T-helper 2 cell (primary cell): ENCODE results near the gene C7orf57.

ENCODE experiments used
- DNase-seq, 5 experiments: peaks; one replicate each; pipeline versions ENCODE4 v3.0.0 to v3.0.0-alpha.2; 2012 to 2022

C7orf57 gene

DNA sequence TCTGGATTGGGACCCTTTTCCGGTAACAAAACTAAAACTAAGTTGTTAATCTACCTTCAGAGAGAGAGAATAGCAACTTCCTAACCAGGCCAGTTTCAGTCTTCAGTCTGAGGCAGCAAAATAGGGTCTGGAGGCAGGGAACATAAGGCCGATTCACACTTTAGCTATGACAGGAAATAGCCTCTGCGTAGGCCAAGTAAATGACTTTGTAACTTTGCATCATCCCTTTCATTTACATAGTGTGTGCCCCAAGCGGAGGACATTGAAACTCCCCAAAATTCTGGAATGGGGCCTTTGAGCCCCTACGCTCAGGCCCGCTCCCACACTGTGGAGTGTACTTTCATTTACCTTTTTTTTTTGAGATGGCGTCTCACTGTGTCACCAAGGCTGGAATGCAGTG is 52.0 kb downstream of the C7orf57 start:
- DNase-seq, result peak in 2 of 5 experiments; percentile 17 to 56

DNA sequence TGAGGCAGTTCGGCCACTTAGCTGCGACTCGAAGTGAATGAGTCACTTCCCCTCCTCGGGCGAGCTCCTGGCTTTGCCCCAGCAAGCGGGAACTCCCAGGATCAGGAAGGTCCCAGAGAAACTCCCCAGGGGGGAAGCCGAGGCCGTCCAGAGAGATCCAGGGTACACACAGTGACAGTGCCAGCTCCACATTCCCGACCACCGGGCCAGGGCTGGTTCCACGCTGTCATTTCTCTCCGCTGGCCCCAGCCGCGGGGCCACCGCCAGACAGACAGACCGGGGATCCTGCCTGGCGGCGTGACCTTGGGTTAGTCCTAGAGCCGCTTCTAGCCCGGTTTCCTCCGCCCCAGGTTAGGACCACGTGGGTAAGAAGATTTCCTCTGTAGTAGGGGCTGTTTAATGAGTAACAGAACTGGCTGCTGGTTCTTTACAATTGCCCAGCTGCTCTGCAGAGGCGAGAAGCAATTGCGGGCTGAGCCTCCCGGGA is 53.3 kb downstream of the C7orf57 start:
- DNase-seq, result peak in 1 of 5 experiments; percentile 87

DNA sequence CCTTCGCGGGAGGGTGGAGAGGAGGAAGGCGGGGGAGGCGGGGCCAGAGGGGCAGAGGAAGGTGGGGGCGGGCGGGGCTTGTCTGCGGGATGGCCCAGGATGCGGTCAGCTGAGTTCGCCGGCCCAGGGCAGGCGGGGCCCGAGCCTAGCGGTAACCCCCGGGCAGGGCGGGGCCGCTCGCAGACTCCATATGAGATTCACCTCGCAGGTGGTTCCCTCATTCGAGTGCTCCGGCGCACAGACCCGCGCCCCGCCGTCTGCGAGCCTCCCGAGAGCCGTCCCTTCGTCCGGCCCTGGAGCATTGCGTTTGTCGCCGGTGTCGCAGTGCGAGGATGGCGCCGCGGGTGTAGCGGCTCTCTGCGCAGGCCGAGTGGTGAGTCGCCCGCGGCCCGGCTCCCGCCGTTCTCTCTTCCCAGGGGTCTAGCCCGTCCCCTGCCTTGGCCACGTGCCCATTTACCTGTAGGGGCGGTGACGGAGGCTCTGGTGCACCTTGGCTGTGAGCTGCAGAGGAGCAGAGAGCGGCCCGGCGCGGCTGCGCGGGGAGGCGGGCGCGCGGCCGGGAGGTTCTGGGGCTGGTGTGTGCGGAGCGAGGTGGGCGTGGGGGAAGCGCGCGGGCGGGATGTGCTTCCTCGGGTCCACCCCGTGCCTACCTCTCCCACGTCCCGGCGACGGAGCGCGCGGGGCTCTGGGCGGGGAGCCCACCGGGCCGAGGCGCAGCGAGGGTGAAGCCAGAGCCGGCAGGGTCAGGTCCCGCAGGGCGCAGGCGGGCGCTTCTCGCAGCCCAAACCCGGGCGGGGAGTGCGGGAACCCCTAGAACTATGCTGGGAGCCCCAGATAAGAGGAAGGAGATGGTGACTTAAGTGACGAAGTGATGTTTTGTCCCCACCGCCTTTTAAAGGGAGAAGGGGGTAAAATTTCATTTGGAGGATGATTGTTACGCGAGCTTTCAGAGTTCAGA is 54.0 kb downstream of the C7orf57 start, which contains the start of gene UPP1:
UPP1 (plus strand) TSS at position 220 of the 958 bp plus-strand sequence. CDS start 5,519 bp downstream, outside the sequence.
- peak in 4 of 5 experiments; percentile 70 to 93 (median 82) for DNase-seq

DNA sequence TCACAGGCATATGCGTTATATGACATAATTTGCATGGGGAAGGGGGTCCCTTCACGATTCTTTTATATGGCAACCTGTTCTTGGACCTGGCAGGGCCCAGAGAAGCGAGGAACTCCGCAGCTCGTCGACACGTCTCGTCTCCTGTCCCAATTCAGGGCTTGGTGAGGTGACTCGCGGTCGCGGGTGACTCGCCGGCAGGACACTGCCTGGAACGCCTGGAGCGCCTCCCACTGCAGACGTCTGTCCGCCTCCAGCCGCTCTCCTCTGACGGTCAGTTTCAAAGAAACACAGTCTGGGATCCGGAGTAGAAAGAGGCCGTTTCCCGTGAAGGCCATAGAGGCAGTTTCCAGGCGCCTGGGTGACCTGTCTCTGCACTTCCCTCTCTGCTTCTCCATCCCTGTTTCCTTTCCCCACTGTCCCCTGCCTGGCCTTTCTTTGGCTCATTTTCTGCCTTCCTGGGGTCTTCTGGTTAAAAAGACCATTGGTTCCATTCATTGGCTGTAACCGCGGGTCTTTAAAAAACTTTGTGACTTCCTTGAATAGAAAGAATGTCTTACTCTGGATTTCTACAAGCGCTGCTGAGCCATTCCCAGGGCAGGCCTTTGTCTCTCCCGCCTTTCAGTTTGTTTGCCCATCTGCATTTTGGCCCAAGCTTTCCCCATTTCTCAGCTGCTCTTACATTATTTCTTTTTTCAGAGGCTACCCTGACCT is 54.9 kb downstream of the C7orf57 start:
- no peak for DNase-seq

DNA sequence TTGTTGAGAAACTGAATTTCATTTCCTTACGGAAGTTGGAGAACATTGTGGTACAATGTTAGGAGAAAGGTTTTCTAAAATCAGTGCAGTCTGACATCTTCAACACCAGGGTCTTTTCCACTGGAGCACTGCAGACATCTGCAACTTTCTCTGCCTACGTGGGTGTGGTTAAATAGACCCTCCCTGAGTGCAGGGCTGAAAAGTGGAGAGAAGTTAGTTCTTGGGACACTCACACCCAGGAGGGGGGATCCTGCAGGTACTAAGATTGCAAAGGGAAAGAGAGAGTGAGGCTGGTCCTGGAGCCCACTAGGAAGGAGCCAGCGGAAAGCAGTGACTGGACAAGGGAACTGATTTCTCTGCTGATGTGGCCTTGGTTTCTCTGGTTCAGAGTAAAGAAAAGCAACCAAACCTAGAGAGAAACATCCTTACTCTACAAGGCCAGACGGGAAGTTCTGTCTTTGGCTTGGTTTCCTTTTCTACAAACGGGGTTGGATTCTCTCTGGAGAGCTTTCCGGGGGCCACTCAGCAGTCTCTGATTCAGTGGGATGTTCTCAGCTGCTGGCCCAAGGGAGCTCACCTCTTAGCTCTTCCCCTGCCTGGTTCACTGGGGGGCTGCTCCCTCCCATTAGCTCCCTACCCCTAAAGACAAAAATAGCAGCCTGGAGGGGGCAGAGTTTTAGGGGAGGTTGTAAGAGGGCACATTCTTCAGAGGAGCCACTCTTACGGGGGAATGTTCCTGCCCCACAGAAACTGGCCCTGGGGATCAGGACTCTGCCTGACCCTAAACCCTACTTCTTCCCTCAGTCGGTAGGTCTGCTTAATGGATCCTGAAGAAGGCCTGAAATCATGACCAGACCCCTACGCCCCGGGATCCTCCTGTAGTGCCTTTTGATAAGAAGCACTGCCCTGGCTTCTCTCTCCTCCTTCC is 56.4 kb downstream of the C7orf57 start:
- DNase-seq, result no peak

DNA sequence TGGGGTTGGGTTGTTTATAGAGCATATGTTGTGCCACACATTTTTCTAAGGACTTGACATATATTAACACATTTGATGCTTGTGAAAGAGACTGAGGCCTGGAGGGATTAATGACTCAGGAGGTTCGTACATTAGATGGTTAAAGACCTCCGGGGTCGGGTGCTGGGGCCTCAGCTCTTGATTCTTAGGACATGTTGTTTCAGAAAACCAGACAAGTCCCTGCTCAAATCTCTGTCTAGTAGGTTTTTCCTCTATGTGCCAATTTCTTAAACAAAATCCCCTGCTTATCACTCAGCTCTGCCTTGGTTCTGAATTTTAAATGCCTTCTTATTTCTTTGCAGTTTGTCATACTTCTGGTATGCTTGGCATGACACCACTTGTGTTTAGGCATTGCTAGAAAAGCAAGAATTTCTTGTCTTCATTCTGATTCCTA is 59.5 kb downstream of the C7orf57 start:
- no peak for DNase-seq

DNA sequence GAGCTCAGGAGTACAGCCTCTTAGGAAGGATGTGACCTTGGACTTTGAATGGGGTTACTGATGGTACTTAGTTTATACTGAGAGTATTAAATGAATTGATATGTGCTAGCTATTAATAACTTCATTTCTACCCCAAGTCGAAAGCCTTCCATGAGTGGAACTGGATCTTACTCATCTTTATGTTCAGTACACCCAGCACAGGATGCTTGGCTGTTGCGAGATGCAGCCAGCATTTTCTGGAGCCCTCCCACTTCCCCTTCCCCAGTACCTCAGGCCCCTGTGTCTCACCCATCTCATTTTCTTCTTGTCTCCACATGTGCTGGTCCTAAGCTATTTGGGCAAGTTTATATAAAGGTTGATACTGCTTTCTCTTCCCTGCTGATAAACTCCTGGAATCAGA is 60.9 kb downstream of the C7orf57 start:
- peak in 1 of 5 experiments; percentile 46 for DNase-seq

DNA sequence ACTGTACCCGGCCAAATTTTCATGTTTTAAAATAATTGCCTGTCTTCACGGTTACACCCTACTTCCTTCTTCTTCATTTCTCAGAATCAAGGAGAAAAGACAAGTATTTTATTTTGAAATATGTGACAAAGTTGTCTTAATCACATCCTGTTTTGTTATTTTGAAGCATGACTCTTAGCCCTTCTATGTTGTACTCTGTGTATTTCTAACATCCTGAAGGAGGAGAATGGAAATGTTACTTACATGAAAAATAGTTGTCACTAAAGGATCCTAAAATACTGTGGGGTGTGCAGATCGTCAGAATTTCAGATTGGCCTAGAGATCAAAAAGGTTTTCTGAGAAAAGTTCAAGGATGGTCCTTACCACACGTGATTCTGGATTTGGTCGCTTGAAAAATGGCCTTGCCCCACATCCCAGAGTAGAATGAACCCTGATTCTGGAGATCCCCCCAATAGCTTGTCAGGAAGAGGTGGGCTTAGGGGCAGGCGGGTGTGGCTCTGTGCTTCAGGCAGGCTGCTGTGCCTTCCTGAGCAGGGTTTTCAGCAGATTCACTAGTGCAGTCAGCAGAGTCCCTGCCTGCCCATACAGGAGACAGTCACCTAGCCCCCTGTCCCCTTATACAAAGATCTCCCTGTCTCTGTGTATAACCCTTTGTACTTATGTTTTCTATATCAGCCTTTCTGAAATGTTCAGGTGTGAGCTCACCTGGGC is 62.3 kb downstream of the C7orf57 start:
- peak in 2 of 5 experiments; percentile 16 to 37 for DNase-seq

DNA sequence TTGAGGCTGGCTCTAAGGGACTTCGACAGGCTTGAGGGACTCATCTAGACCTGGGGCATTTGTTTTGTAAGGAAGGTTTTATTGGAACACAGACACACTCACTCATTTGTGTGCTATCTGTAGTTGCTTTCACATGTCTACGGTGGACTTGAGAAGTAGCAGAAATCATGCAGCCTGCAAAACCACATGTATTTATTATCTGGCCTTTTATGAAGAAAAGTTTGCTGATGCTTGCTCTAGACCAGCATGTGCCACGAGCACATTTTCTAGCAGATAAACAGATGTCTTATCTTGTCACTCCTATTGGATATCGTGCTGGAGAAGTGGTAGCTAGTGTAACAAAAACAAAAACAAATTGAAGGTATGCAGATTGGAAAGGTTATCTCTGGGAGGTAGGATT is 63.5 kb downstream of the C7orf57 start:
- no peak for DNase-seq

DNA sequence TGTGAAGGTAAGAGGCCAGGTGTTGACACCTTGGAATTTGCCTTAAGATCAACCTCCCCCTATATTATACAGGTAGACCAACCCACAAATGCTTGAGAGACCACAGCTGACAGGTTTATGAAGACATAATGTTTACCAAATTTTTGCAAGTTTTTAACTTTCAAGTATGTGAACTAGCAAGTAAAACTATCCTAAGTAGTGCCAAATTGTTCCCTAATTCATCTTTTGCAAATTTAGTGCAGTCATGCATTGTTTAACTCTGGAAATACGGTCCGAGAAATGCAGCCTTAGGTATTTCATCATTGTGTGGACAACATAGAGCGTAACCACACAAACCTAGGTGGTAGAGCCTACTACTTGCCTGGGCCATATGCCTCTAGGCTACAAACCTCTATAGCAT is 64.4 kb downstream of the C7orf57 start:
- DNase-seq, result no peak

DNA sequence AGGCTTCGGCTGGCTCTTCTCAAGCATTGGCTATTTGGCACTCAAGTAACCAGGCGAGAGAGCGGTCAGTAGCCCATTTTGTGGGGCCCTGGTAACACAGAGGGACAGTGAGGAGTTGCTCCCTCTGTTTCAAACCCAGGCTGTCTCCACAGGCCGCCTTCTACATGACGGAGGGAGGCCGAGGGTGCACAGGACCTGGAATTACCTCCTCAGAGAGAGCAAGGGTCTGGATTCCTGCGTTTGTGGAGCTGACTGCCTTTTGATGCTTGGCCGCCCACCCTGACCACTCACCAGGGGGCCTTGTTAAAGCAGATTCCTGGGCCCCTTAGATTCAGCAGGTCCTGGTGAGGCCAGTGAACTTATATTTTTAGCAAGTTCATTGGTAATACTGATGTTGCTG is 66.0 kb downstream of the C7orf57 start:
- DNase-seq, result no peak

DNA sequence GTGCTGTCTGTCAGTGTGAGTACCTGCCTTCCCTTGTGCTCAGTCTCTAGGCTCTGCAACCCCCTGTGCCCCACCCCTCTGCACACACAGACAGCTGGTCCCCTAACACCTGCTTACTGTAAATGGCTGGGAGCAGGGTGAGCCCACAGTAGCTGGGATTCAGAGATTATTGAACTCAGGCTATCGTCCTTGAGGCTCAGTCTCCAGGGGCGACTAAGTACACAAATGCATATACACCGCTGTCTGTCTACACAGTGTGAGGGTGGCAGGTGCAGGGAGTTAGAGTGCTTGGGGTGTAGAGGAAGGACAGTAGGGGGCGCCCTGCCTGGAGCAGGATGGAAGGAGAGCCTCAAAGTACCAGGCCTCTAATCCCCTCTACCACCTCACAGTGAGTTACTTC is 66.6 kb downstream of the C7orf57 start:
- DNase-seq, result peak in 1 of 5 experiments; percentile 37

DNA sequence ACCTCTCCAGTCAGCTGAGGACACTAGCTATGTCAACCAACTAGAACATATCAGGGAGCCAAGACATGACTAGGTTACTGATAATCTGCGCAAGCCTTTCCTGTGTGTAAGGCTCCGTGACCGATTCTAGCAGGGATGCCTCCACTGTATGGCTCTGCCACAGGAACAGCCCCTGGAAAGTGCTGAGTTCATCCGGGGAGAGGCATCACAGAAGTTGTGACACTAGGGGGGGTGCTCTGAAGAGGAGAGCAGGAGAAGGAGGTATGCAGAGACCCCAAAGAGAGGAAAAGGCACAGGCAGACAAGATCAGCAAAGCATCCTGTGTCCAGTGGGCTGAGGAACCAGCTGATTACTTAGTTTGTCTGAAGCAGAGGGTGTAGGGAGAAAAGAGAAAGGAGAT is 67.2 kb downstream of the C7orf57 start:
- DNase-seq, result no peak

DNA sequence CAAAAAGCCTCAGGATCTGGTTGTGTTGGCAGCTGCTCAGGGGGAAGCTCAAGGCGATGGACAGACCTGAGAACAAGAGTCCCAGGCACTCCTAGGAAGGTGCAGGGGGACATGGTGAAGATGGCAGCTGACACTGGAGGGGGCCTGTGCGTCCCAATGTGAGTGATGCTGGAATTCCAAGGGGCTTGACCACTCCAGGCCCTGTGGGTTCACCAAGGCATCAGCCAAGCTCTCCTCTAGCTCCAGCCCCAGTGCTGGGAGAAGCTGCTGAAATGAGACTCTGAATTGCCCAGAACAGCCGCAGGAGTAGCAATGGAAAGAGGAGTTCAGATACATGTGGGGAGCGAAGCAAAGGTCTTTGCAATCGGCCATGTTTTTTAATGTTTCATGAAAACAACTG is 69.7 kb downstream of the C7orf57 start:
- no peak for DNase-seq

DNA sequence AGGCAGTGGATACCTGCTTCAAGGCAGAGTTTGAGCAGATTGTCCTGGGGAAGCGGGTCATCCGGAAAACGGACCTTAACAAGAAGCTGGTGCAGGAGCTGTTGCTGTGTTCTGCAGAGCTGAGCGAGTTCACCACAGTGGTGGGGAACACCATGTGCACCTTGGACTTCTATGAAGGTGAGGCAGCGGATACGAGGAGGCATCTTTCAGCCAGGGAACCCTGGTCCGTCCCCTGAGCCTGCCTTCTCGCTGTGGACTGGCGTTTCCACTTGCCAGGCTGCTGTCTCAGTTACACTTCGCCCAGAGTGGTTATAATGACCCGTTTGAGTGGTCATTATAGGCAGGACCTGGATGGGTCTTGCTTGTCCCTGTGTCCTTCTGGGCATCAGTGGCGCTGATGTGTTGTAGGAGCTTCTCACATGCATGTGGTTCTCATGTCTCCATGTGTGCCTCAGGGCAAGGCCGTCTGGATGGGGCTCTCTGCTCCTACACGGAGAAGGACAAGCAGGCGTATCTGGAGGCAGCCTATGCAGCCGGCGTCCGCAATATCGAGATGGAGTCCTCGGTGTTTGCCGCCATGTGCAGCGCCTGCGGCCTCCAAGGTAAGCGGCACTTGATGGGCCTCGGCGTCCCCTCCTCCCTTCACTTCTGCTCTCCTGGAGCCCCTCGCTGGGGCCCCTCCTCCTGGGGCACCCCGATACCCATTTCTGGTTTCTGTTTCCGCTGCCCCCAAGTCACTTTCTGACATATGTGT is 71.7 kb downstream of the C7orf57 start:
- DNase-seq, result no peak

DNA sequence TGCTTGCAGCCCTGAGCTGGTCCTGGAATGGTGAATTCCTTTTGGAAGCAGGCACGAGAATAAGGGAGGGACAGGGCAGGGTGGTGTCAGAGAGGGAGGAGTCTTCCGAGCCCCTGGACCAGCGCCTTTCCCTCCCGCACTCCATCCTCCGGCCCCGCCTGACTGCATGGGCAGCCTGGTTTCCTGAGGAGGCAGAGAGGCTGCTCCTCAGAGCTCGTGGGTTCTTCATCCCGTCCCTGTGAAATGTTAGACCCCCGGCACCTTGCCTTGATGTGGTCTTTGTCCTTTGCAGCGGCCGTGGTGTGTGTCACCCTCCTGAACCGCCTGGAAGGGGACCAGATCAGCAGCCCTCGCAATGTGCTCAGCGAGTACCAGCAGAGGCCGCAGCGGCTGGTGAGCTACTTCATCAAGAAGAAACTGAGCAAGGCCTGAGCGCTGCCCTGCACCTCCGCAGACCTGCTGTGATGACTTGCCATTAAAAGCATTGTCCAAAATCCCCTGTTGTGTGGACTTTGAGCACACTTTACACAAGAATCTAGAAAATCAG is 72.7 kb downstream of the C7orf57 start:
- DNase-seq, result no peak

DNA sequence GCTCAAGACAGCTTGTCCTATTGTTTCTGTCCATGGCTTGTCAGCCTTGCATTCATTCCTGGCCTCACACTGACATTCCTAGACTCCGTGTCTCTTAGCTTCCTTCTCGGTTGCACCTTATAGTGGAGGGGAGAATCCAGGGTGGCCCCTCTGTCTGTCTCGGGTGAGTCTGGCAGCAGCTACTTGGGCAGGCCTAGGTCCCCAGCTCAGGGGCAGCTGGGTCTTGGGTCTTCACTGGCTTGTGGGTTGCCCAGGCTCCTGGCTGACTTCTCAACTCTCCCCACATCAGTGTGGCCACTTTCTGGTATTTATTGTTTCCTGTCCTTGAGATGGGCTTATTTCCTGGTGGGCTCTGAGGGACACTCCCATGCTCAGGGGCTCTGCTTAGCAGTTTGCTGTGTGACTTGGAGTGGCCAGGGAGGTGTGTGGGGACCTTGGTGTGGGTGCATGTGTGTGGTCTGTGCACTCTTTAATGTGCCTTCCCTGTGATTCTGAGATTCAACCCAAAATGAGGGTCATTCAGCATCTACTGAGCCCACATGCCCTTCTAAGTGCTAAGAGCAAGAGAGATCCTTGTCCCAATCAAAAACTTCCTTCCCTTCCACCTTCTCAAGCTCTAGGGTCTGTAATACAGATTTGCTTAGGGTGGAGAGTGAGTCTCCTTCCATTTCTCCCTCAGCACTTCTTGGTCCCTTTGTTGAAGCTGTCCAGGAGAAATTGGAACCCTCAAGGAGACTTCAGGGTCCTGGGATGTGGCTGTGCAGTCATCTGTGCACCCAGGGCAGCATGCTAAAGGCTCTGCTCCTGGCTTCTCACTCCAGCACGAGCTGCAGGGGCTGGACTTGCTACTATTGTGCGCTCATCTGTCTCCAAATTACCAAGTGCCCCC is 73.9 kb downstream of the C7orf57 start:
- DNase-seq, result no peak

DNA sequence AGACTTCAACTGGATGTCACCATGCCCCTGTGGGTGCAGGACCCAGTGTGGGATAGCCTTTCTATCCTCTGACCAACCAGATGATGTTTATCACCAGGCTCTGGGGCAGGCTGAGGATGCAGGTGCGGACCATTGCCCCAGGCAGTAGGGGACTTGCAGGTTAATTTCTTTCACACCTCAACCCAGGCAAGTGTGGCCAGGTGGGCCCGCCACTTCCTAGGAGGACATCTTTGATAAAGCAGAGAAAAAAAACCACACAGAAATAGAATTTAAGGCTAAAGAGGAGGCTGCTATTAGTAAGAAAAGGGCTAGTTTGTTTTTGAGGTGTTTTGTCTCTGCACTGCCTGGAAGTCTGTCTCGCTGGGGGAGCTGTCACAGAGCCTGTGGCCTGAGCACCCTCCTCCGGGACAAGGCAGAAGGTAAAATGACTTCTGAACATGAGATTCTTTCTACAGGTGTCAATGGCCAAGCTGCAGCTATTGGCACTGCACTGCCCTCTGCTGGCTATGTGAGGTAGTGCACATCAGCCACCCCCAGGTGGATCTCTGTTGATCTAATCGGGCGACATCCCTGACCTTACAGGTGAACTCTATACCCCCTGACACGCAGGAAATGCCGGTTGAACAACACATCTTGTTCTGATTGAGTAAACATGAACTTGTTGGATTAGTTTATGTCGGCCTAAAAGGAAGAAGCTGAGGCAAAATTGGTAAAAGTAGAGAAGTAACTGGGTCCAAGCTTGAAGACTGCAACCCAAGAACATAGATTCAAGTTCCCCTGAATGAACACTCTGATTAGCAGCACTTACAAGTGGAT is 74.7 kb downstream of the C7orf57 start:
- peak; percentile 70 to 84 (median 75) for DNase-seq

DNA sequence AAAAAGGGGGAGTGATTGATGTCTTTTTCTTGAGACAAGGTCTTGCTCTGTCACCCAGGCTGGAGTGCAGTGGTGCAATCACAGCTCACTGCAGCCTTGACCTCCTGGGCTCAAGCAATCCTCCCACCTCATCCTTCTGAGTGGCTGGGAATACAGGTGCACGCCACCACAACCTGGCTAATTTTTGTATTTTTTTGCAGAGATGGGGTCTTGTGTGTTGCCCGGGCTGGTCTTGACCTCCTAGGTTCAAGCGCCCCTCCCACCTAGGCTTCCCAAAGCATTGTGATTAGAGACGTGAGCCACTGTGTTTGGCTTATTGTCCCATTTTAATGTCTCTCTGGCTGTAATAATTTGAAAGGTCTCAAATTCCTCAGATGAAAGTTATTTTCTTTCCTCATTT is 75.5 kb downstream of the C7orf57 start:
- DNase-seq, result no peak
